HepG2 (cell line): Measurements from ENCODE around the gene VAMP8. TPM values are rescaled to one million over a fixed set of nuclear protein-coding genes. Genes with fewer than 3 reads are reported as not detected.

Experiments
- ADNP ChIP-seq: sonication (generic); formaldehyde crosslinking; IDR thresholded peaks from 2 replicates; pipeline ENCODE4 v1.4.0; 2020; ENCODE audit warnings: missing genetic modification reagents
- BRF2 ChIP-seq: sonication (generic); formaldehyde crosslinking; IDR thresholded peaks from 2 replicates; pipeline ENCODE4 v1.8.1; 2022; ENCODE audit warnings: mild to moderate bottlenecking, missing genetic modification reagents
- FOXC1 ChIP-seq: sonication (generic); formaldehyde crosslinking; IDR thresholded peaks from 2 replicates; pipeline ENCODE4 v1.8.0; 2022; ENCODE audit warnings: mild to moderate bottlenecking, missing genetic modification reagents, borderline replicate concordance
- FOXO1 ChIP-seq: sonication (generic); formaldehyde crosslinking; IDR thresholded peaks from 2 replicates; pipeline ENCODE4 v1.4.0; 2020; ENCODE audit warnings: missing genetic modification reagents
- HNF1B ChIP-seq: sonication (generic); formaldehyde crosslinking; IDR thresholded peaks from 2 replicates; pipeline ENCODE4 v1.5.1; 2020; ENCODE audit warnings: mild to moderate bottlenecking, moderate library complexity, missing genetic modification reagents
- KAT7 ChIP-seq: IDR thresholded peaks from 2 replicates; pipeline ENCODE4 v1.6.1; 2018; ENCODE audit warnings: borderline replicate concordance, missing compliant biosample characterization
- KLF13 ChIP-seq: sonication (generic); formaldehyde crosslinking; IDR thresholded peaks from 2 replicates; pipeline ENCODE4 v1.4.0; 2020; ENCODE audit warnings: mild to moderate bottlenecking, missing genetic modification reagents
- MED1 ChIP-seq: sonication (generic); formaldehyde crosslinking; IDR thresholded peaks from 2 replicates; pipeline ENCODE4 v1.4.0; 2020; ENCODE audit warnings: missing genetic modification reagents
- PHF20 ChIP-seq: sonication (generic); formaldehyde crosslinking; IDR thresholded peaks from 2 replicates; pipeline ENCODE4 v1.5.0; 2020; ENCODE audit warnings: mild to moderate bottlenecking, missing genetic modification reagents
- PRMT3 ChIP-seq: sonication (generic); formaldehyde crosslinking; IDR thresholded peaks from 2 replicates; pipeline ENCODE4 v1.8.1; 2022; ENCODE audit warnings: low read depth, mild to moderate bottlenecking, moderate library complexity, missing genetic modification reagents, borderline replicate concordance
- REPIN1 ChIP-seq: sonication (generic); formaldehyde crosslinking; IDR thresholded peaks from 2 replicates; pipeline ENCODE4 v1.8.0; 2022; ENCODE audit warnings: missing genetic modification reagents, low read depth, mild to moderate bottlenecking, borderline replicate concordance
- RXRA ChIP-seq: sonication (generic); formaldehyde crosslinking; IDR thresholded peaks from 2 replicates; pipeline ENCODE4 v1.5.1; 2020; ENCODE audit warnings: missing genetic modification reagents
- SALL2 ChIP-seq: sonication (generic); formaldehyde crosslinking; IDR thresholded peaks from 2 replicates; pipeline ENCODE4 v1.8.1; 2023; ENCODE audit warnings: mild to moderate bottlenecking, missing genetic modification reagents, inconsistent platforms
- SIX4 ChIP-seq: sonication (generic); formaldehyde crosslinking; IDR thresholded peaks from 2 replicates; pipeline ENCODE4 v1.4.0; 2020; ENCODE audit warnings: missing genetic modification reagents
- SP4 ChIP-seq: sonication (generic); formaldehyde crosslinking; IDR thresholded peaks from 2 replicates; pipeline ENCODE4 v1.8.1; 2023; ENCODE audit warnings: mild to moderate bottlenecking, missing genetic modification reagents
- ZBTB3 ChIP-seq: sonication (generic); formaldehyde crosslinking; IDR thresholded peaks from 2 replicates; pipeline ENCODE4 v1.4.0; 2020; ENCODE audit warnings: low read depth, mild to moderate bottlenecking, moderate library complexity, missing genetic modification reagents, borderline replicate concordance
- ZNF160 ChIP-seq: sonication (generic); formaldehyde crosslinking; IDR thresholded peaks from 2 replicates; pipeline ENCODE4 v1.8.0; 2022; ENCODE audit warnings: mild to moderate bottlenecking, inconsistent platforms, missing genetic modification reagents
- ZNF550 ChIP-seq: sonication (generic); formaldehyde crosslinking; IDR thresholded peaks from 2 replicates; pipeline ENCODE4 v1.4.0; 2020; ENCODE audit warnings: mild to moderate bottlenecking, missing genetic modification reagents, borderline replicate concordance
- ZNF563 ChIP-seq: sonication (generic); formaldehyde crosslinking; IDR thresholded peaks from 2 replicates; pipeline ENCODE4 v1.8.0; 2022; ENCODE audit warnings: mild to moderate bottlenecking, moderate library complexity, missing genetic modification reagents
- ZNF619 ChIP-seq: sonication (generic); formaldehyde crosslinking; IDR thresholded peaks from 2 replicates; pipeline ENCODE4 v1.4.0; 2020; ENCODE audit warnings: mild to moderate bottlenecking, missing genetic modification reagents
- ZNF7 ChIP-seq: IDR thresholded peaks from 2 replicates; pipeline ENCODE4 v1.6.1; 2016; ENCODE audit warnings: missing biosample characterization, missing genetic modification reagents
- ZNF737 ChIP-seq: sonication (generic); formaldehyde crosslinking; IDR thresholded peaks from 2 replicates; pipeline ENCODE4 v1.5.0; 2020; ENCODE audit warnings: missing genetic modification reagents, mild to moderate bottlenecking, borderline replicate concordance
- ZNF773 ChIP-seq: sonication (generic); formaldehyde crosslinking; IDR thresholded peaks from 2 replicates; pipeline ENCODE4 v1.4.0; 2020; ENCODE audit warnings: missing genetic modification reagents, borderline replicate concordance
- ZNF777 ChIP-seq: sonication (generic); formaldehyde crosslinking; IDR thresholded peaks from 2 replicates; pipeline ENCODE4 v1.4.0; 2020; ENCODE audit warnings: missing genetic modification reagents
- ZSCAN25 ChIP-seq: sonication (generic); formaldehyde crosslinking; IDR thresholded peaks from 2 replicates; pipeline ENCODE4 v1.8.0; 2022; ENCODE audit warnings: mild to moderate bottlenecking, missing genetic modification reagents
- polyA plus RNA-seq, 8 experiments: library from polyadenylated mRNA; depleted of rRNA in 3 of 8; stranded (reverse) in 7 of 8; unstranded in 1 of 8; fragments of >200 nt; fragmentation: Illumina TruSeq in 4 of 8; extraction: Trizol in 4 of 8; gene quantifications; 2 replicates each; pipeline versions ENCODE4 v1.2.1 to v1.2.3, GENCODE V29; 2011 to 2016; ENCODE audit warnings: low read depth in 4 of 8, missing spikeins in 1 of 8, mixed read lengths in 1 of 8; ENCODE audit not compliant: insufficient read depth in 1 of 8
- total RNA-seq, 5 experiments: library from RNA; depleted of rRNA; stranded (reverse); fragments of >200 nt; fragmentation: Illumina TruSeq; extraction: Trizol; gene quantifications; 2 replicates each; pipeline ENCODE4 v1.2.3, GENCODE V29; 2016; ENCODE audit warnings: low read depth in 1 of 5
- TF ChIP-seq, protein P1 (sequence below): sonication (generic); formaldehyde crosslinking; IDR thresholded peaks from 2 replicates; pipeline ENCODE4 v1.8.0; 2022; ENCODE audit warnings: missing genetic modification reagents, low read depth, mild to moderate bottlenecking, borderline replicate concordance
- TF ChIP-seq, protein P2 (sequence below): sonication (generic); formaldehyde crosslinking; IDR thresholded peaks from 2 replicates; pipeline ENCODE4 v1.5.0; 2020; ENCODE audit warnings: mild to moderate bottlenecking, missing genetic modification reagents, borderline replicate concordance

VAMP8 gene
- total and polyA plus RNA-seq, 2 of the 13 experiments (the other 11 are each of a cell fraction or from before 2014, with no cell fraction given) = 83.3 to 157 TPM

DNA sequence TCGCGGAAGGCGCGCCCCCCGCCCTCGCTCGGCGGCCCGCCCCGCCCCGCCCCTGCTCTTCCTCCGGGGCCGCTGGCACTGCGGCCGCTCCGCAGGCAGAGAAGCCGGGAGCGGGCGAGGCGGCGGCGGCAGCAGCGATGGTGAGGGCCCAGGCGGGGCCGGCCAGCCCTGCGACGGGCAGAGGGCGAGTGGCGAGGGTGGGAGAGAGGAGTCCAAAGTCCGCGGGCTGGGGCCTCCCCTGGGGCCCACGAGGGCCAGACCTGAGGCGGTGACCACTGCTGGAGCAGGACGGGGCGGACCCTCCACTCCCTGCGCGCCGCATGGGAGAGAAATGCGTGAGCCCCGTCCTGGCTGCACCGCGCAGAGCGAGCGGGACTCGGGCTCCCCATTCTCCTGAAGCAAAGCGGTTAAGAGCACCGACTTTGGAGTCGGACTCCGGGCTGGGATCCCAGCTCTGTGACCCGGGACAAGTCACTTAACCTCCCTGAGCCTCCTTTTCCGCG is 7.0 kb downstream of the VAMP8 start, which contains the start of gene VAMP5 (continued):
- TF ChIP-seq ZBTB3 (no peak; the same call in 1 of the 2 replicates), ADNP (CRISPR knock-in tag) (peak; percentile 83), FOXO1 (CRISPR knock-in tag) (peak; percentile 58; the same call in 1 of the 2 replicates), REPIN1 (CRISPR knock-in tag) (peak; percentile 92), ZNF563 (peak; percentile 98), MED1 (peak; percentile 91), PRMT3 (CRISPR knock-in tag) (peak; percentile 88; the same call in 1 of the 2 replicates), ZSCAN25 (CRISPR knock-in tag) (peak; percentile 98), SP4 (CRISPR knock-in tag) (no peak; the same call in none of the 2 replicates), ZNF773 (no peak; the same call in 1 of the 2 replicates), FOXC1 (CRISPR knock-in tag) (no peak; the same call in 1 of the 2 replicates), ZNF160 (CRISPR knock-in tag) (no peak; the same call in 1 of the 2 replicates), ZNF550 (CRISPR knock-in tag) (no peak), PHF20 (peak; percentile 57; the same call in 1 of the 2 replicates), KLF13 (CRISPR knock-in tag) (no peak), HNF1B (CRISPR knock-in tag) (peak; percentile 11; the same call in 1 of the 2 replicates), KAT7 (CRISPR knock-in tag) (peak; percentile 99), ZNF777 (CRISPR knock-in tag) (peak; percentile 98), SALL2 (peak; percentile 88), RXRA (CRISPR knock-in tag) (peak; percentile 51), ZNF7 (CRISPR knock-in tag) (no peak), ZNF737 (no peak), ZNF619 (no peak), SIX4 (CRISPR knock-in tag) (no peak), BRF2 (CRISPR knock-in tag) (no peak)
- TF ChIP-seq, protein P1, sequence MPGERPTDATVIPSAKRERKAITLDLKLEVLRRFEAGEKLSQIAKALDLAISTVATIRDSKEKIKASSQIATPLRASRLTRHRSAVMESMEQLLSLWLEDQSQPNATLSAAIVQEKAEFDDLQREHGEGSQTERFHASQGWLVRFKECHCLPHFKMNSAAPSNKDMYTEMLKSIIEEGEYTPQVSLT (CRISPR knock-in tag) = no peak
- TF ChIP-seq, protein P2, sequence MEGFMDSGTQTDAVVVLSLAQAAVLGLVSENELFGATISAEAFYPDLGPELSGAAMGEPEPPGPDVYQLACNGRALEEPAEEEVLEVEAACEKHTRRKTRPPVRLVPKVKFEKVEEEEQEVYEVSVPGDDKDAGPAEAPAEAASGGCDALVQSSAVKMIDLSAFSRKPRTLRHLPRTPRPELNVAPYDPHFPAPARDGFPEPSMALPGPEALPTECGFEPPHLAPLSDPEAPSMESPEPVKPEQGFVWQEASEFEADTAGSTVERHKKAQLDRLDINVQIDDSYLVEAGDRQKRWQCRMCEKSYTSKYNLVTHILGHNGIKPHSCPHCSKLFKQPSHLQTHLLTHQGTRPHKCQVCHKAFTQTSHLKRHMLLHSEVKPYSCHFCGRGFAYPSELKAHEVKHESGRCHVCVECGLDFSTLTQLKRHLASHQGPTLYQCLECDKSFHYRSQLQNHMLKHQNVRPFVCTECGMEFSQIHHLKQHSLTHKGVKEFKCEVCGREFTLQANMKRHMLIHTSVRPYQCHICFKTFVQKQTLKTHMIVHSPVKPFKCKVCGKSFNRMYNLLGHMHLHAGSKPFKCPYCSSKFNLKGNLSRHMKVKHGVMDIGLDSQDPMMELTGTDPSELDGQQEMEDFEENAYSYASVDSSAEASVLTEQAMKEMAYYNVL (CRISPR knock-in tag) = no peak; the same call in 1 of the 2 replicates
